ENCODE measurements around the gene IDH3G.

DNA sequence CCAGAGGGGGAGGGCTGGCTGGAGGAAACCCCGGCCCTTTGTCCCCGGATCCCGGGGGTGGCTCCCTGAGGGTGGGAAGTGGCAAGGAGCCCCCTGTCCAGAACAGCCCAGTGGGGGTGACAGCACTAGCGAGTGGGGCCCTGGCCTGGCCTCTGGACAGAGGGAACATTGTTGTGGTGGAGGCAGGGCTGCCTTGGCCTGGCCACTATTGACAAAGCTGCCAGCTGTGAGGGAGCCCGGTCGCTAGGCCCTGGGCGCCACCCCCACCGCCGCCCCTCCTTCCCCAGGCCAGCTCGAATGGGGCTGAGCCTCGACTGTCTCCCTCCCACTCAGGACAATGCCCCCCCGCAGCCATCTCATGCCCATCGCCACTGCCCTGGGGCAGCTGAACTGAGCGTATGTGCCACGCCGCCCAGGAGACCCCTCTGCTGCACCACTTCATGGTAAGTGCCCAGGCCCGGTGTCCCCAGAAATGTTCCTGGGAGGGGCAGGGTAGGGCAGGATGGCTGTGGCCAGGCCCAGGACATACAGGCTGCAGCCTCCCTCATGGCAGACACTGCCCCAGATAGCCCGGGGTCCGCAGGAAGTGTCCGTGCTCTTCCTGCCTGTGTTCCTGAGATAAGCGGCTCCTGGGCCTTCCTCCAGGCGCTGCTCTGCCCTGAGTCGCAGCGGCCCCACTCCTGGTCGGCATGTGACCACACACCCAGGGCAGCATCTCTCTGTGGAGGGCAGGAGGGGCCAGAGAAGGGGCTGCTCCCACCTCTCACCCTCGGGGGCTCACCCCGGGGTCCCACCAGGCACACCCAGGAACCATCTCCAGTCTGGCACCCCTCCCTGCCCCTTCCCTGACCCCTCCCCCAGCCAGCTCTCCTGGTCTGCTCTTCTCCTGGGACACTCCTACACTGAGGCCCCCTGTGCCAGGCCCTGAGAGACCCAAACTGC, 28.8 kb downstream of the IDH3G start:
- TF ChIP-seq CTCF (IDR thresholded peaks at IDR 0.05; ENCODE audit: extremely low read depth in 1 of 2, insufficient read depth in 1 of 2, low read depth in 1 of 2, low read length in 2 of 2) (no peak), FOS (IDR thresholded peaks at IDR 0.05; ENCODE audit: borderline replicate concordance, insufficient read depth, low read length) (no peak), EZH2 (IDR thresholded peaks at IDR 0.05; ENCODE audit: borderline replicate concordance, low read depth, low read length, severe bottlenecking) (no peak), POLR2A (IDR thresholded peaks at IDR 0.05; ENCODE audit: low read depth, low read length) (no peak), MAX (IDR thresholded peaks at IDR 0.05; ENCODE audit: insufficient read depth, insufficient read length) (no peak), POLR2AphosphoS5 (IDR thresholded peaks at IDR 0.05; ENCODE audit: insufficient read depth, low read depth, low read length) (peak; percentile 52), MYC (IDR thresholded peaks at IDR 0.05; ENCODE audit: low read depth, low read length) (no peak), JUN (IDR thresholded peaks at IDR 0.05; ENCODE audit: borderline replicate concordance, insufficient read depth, insufficient read length, low read depth) (no peak)

Measured in endothelial cell of umbilical vein (primary cell).